ENCODE data around the gene FUCA2.

GRCh38 chr6:143506199-143506598 lies 5.3 kb downstream of the FUCA2 start:
- TF ChIP-seq CTCF (IDR thresholded peaks at IDR 0.05) = no peak
- no peak for TF ChIP-seq POLR2AphosphoS5 (IDR thresholded peaks at IDR 0.05)
